SJCRH30 (cell line): ENCODE results near the gene PTGIR. TPM values are rescaled to one million over a fixed set of nuclear protein-coding genes. Genes with fewer than 3 reads are reported as not detected.

Experiments used
- DNase-seq, 2 experiments: peaks; one replicate each; pipeline ENCODE4 v3.0.0-alpha.2; 2015 to 2020
- H3K27ac ChIP-seq: fragments of 250-450 bp; sonication (Bioruptor Pico); 2 replicates; pipeline ENCODE4 v1.5.1; 2020; ENCODE audit warnings: mild to moderate bottlenecking, moderate library complexity
- H3K27me3 ChIP-seq: fragments of 250-450 bp; sonication (Bioruptor Pico); 2 replicates; pipeline ENCODE4 v1.5.1; 2020; ENCODE audit warnings: mild to moderate bottlenecking, moderate library complexity
- H3K36me3 ChIP-seq: fragments of 250-450 bp; sonication (Bioruptor Pico); 2 replicates; pipeline ENCODE4 v1.5.1; 2020; ENCODE audit warnings: mild to moderate bottlenecking, moderate library complexity
- H3K4me1 ChIP-seq: fragments of 250-450 bp; sonication (Bioruptor Pico); 2 replicates; pipeline ENCODE4 v1.5.1; 2020; ENCODE audit warnings: mild to moderate bottlenecking, moderate library complexity
- H3K4me3 ChIP-seq: fragments of 250-450 bp; sonication (Bioruptor Pico); 2 replicates; pipeline ENCODE4 v1.5.1; 2020; ENCODE audit warnings: mild to moderate bottlenecking, moderate library complexity
- H3K9me3 ChIP-seq: fragments of 250-450 bp; sonication (Bioruptor Pico); replicated peaks from 2 replicates; pipeline ENCODE4 v1.5.1; 2020; ENCODE audit warnings: mild to moderate bottlenecking, moderate library complexity
- total RNA-seq: library from RNA; depleted of rRNA; stranded (reverse); fragments of >200 nt; shearing (Covaris generic); gene quantifications from 2 replicates; pipeline ENCODE4 v1.2.3, GENCODE V29; 2014; rRNA removed

The PTGIR gene
- total RNA-seq, 1 experiment from 2014 or later: not detected

DNA sequence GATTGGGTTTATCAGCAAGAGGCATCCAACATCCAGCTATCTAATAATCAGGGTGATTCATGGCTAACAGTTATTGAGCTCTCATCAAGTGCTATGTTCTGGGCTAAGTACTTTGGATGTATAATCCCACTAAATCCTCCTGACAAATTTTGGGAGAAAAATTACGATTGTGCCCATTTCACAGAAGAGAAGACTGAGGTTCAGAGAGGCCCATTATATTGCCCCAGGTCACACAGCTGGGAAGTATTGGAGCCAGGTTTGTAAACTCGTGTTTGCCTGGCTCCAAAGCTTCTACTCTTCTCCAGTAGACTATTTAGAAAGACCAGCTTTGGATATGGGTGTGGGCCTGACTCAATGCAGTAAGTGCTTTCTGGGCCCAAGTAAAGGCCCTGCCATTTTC lies 44.6 kb downstream of the PTGIR start:
- no peak overlapping the region for H3K4me3 ChIP-seq
- no peaks in the 10 kb centered on the region for H3K9me3 ChIP-seq
- no peaks in the 10 kb centered on the region for H3K36me3 ChIP-seq
- no peaks in the 10 kb centered on the region for H3K27me3 ChIP-seq
- H3K4me1 ChIP-seq: no peaks in the 10 kb centered on the region
- H3K27ac ChIP-seq: no peak overlapping the region
- DNase-seq: no peak

DNA sequence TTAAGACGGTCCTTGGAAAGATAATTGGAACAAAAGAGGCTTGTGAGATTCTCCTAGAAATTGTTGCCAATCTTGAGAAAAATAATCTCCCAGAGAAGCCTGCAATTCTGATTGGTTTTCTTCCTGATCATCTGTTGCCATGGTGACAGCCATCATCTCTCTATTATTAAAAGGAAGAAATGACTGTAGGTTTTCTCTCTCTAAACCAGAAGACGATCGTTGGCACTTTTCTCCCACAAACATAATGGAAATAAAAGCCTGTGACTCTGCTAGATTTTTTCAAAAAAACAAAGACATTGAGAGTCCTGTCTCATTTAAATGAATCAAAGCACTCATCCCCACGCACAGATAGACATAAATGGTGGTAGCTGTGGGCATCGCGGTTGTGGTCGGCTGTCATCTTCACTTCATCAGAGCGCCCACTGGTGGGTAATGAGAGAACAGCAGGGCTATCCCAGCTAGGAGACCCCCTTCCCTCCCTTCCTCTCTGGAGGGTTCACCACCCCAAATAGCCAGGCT lies 45.5 kb downstream of the PTGIR start:
- no peak overlapping the region for H3K4me3 ChIP-seq
- peak in 1 of 2 experiments; percentile 56 for DNase-seq
- H3K9me3 ChIP-seq: no peaks in the 10 kb centered on the region
- no peaks in the 10 kb centered on the region for H3K27me3 ChIP-seq
- no peaks in the 10 kb centered on the region for H3K36me3 ChIP-seq
- peaks cover 3% of the 10 kb centered on the region for H3K4me1 ChIP-seq
- H3K27ac ChIP-seq: no peak overlapping the region

DNA sequence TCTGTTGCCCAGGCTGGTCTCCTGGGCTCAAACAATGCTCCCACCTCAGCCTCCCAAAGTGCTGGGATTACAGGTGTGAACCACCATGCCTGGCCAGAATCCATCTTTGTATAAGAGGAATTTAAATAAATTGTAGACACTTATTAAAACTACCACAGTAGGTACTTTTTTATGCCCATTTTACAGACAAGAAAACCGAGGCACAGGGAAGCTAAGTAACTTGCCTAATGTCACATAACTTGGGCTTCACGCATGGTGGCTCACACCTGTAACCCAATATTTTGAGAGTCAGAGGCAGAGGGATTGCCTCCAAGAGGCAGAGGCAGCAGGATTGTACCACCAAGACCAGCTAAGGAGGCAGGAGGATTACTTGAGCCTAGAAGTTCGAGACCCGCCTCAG lies 46.4 kb downstream of the PTGIR start:
- H3K4me1 ChIP-seq: peaks cover 6% of the 10 kb centered on the region
- H3K9me3 ChIP-seq: no peaks in the 10 kb centered on the region
- no peaks in the 10 kb centered on the region for H3K27me3 ChIP-seq
- no peak overlapping the region for H3K27ac ChIP-seq
- no peak overlapping the region for H3K4me3 ChIP-seq
- H3K36me3 ChIP-seq: no peaks in the 10 kb centered on the region
- DNase-seq: no peak

DNA sequence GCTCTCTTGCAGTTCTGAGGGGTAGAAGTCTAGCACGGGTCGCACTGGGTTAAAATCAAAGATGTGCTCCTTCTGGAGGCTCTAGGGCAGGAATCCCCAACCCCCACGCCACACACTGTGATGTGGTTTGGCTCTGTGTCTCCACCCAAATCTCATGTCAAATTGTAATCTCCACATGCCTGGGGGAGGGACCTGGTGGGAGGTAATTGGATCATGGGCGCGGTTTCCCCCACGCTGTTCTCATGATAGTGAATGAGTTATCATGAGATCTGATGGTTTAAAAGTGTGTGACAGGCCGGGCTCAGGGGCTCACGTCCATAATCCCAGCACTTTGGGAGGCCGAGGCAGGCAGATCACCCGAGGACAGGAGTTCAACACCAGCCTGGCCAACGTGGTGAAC lies 50.4 kb downstream of the PTGIR start:
- Histone ChIP-seq H3K4me1 (peaks cover 6% of the 10 kb centered on the region), H3K9me3 (no peaks in the 10 kb centered on the region), H3K36me3 (no peaks in the 10 kb centered on the region), H3K4me3 (no peak overlapping the region), H3K27me3 (no peaks in the 10 kb centered on the region), H3K27ac (no peak overlapping the region)
- peak in 1 of 2 experiments; percentile 29 for DNase-seq

DNA sequence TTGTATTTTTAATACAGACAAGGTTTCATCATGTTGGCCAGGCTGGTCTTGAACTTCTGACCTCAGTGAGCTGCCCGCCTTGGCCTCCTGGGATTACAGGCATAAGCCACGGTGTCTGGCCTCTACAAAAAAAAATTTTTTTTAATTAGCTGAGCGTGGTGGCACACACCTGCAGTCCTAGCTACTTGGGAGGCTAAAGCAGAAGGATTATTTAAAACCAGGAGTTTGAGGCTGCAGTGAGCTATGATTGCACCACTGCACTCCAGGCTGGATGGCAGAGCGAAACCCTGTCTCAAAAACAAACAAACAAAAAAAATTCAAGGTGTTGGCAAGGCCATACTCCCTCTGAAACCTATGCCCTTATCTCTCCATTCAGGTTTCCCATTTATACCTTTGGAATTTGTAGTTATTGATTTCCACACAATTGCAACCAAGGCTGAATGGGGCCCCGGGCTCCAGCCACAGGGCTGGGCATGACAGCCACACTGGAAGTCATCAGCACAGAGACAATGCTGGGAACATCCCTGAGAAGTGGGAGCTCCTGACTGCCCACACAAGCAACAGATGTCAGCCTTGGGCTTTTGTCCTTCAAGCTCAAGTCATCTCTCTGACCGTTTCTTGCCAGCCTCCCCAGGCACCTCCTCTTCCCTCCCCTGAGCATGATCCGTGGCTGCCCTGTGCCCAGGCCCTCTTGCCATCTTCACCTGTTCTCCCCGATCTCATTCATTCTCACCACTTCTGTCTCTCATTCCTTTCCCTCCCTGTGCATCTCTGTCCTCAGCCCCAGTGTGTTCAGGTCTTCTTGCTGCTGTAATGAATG lies 51.0 kb downstream of the PTGIR start:
- no peaks in the 10 kb centered on the region for H3K9me3 ChIP-seq
- DNase-seq: peak; percentile 9 to 39
- H3K27me3 ChIP-seq: no peaks in the 10 kb centered on the region
- no peak overlapping the region for H3K27ac ChIP-seq
- H3K4me3 ChIP-seq: no peak overlapping the region
- H3K4me1 ChIP-seq: peaks cover 6% of the 10 kb centered on the region
- H3K36me3 ChIP-seq: no peaks in the 10 kb centered on the region

DNA sequence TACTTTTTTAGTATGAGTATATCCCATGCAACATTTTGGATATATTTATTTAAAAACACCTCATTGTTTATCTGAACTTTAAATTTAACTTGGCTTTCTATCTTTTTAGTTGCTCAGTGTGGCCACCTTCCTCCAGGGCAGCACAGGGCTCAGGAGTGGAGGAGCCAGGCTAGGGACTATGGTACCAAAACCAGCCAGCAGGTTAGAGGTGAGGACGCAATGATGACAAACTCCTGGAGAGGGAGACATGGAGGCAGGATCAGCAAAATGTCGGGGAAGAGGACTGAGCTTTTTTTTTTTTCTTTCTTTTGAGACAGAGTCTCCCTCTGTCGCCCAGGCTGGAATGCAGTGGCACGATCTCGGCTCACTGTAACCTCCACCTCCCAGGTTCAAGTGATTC lies 53.4 kb downstream of the PTGIR start:
- Histone ChIP-seq H3K27ac (no peak overlapping the region), H3K4me1 (peaks cover 6% of the 10 kb centered on the region), H3K4me3 (no peak overlapping the region), H3K27me3 (no peaks in the 10 kb centered on the region), H3K9me3 (no peaks in the 10 kb centered on the region), H3K36me3 (no peaks in the 10 kb centered on the region)
- peak in 1 of 2 experiments; percentile 18 for DNase-seq

Other genes with a start within 250 kb of the PTGIR start
- 39.7 and 41.8 TPM in 2 replicates for gene CCDC8, start 211.5 kb downstream of the PTGIR start, total RNA-seq
- 0.02 TPM in 1 of 2 replicates, not detected in the other for gene PNMA8C, start 196.2 kb downstream of the PTGIR start, total RNA-seq
- 40.1 and 41.8 TPM in 2 replicates for gene PNMA8A, start 153.5 kb downstream of the PTGIR start, total RNA-seq
- gene PNMA8B, start 129.2 kb downstream of the PTGIR start, total RNA-seq: 0.04 TPM in 1 of 2 replicates, not detected in the other
- 239 and 247 TPM in 2 replicates for gene CALM3, start 23.8 kb downstream of the PTGIR start, total RNA-seq
- gene GNG8, start 11.1 kb upstream of the PTGIR start, total RNA-seq: not detected in 2 replicates
- gene DACT3, start 36.1 kb upstream of the PTGIR start, total RNA-seq: 2.6 and 2.7 TPM in 2 replicates
- 7.7 and 7.8 TPM in 2 replicates for gene PRKD2, start 92.0 kb upstream of the PTGIR start, total RNA-seq
- gene FKRP, start 121.0 kb upstream of the PTGIR start, total RNA-seq: 15.6 and 17.8 TPM in 2 replicates
- 75.3 and 80.6 TPM in 2 replicates for gene STRN4, start 121.4 kb upstream of the PTGIR start, total RNA-seq
- 66.3 and 71.6 TPM in 2 replicates for gene SLC1A5, start 163.5 kb upstream of the PTGIR start, total RNA-seq
- 133 and 139 TPM in 2 replicates for gene AP2S1, start 225.8 kb upstream of the PTGIR start, total RNA-seq
- 44.0 and 49.5 TPM in 2 replicates for gene ARHGAP35, start 235.9 kb upstream of the PTGIR start, total RNA-seq